GM12892 (cell line): ENCODE data around the gene JARID2.

Source experiments
- POLR2A ChIP-seq: IDR thresholded peaks from 2 replicates; pipeline ENCODE4 v1.6.1; 2011; ENCODE audit warnings: low read depth, low read length, control low read depth
- POLR2AphosphoS5 ChIP-seq: IDR thresholded peaks from 2 replicates; pipeline ENCODE4 v1.6.1; 2011; ENCODE audit warnings: low read depth, low read length, control low read depth
- TAF1 ChIP-seq: IDR thresholded peaks from 2 replicates; pipeline ENCODE4 v1.6.1; 2011; ENCODE audit warnings: low read depth, mild to moderate bottlenecking, control low read depth, low read length, borderline replicate concordance

DNA sequence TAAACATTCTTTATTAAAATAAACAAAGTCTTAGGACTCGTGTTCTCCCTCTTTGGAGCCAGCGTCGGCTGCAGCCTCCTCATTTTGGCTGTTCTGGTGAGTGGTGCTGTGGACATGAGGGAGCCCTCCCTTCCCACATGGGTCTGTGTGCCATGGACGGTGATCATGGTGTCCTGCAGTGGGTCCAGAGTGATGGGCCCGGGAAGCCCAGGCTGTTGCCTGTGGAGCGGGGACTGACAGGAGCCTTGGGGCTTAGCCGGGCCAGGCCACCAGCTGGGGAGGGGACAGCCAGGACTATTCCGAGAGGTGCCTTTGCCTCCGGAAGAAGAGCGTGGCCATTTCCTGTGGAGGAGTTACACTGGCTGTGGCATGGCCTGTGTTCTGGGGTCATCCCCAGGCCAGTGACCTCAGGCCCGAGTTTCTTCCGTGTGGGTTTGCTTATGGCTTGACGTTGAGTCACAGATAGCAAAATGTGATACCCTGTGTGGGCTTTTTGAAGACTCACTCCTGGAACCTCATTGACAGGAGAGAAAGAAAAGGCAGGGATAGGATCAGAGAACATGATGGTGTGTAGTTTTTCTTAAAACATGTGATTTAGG, 263.6 kb downstream of the JARID2 start:
- no peak for TF ChIP-seq POLR2A
- no peak for TF ChIP-seq POLR2AphosphoS5
- TF ChIP-seq TAF1: no peak
